Left lung (tissue), 10 donors: ENCODE results near the gene FSTL1. TPM values are rescaled to one million over a fixed set of nuclear protein-coding genes. Genes with fewer than 3 reads are reported as not detected.

Experiments used
- ATAC-seq: fragments of 200-7000 bp; cut with Tn5 transposase; one replicate; pipeline ENCODE4 v1.9.1; 2020; ENCODE audit warnings: moderate library complexity
- DNase-seq, 4 donors: peaks; one replicate each; pipeline ENCODE4 v3.0.0-alpha.2; 2013 to 2020
- H3K27ac ChIP-seq, 2 donors: fragments of 200-600 bp; sonication (generic) in 1 of 2; one replicate each; pipeline versions ENCODE4 v1.5.0 to v1.8.0; 2020 to 2021
- H3K27me3 ChIP-seq, 2 donors: fragments of 200-600 bp; sonication (generic) in 1 of 2; one replicate each; pipeline versions ENCODE4 v1.5.0 to v1.8.0; 2020 to 2021
- H3K36me3 ChIP-seq, 2 donors: fragments of 200-600 bp; sonication (generic) in 1 of 2; one replicate each; pipeline versions ENCODE4 v1.5.0 to v1.8.0; 2020 to 2021
- H3K4me1 ChIP-seq, 2 donors: fragments of 200-600 bp; one replicate each; pipeline ENCODE4 v1.8.0; 2021
- H3K4me3 ChIP-seq, 2 donors: fragments of 200-600 bp; sonication (generic) in 1 of 2; one replicate each; pipeline versions ENCODE4 v1.5.0 to v1.8.0; 2020 to 2021; ENCODE audit warnings: mild to moderate bottlenecking in 1 of 2
- H3K9me3 ChIP-seq, 2 donors: fragments of 200-600 bp; sonication (generic) in 1 of 2; one replicate each; pipeline versions ENCODE4 v1.5.0 to v1.8.0; 2020 to 2021
- CTCF ChIP-seq, 2 donors: fragments of 200-600 bp; sonication (generic) in 1 of 2; IDR thresholded peaks; one replicate each; pipeline versions ENCODE4 v1.5.0 to v1.8.0; 2021; ENCODE audit warnings: antibody characterized with exemption in 2 of 2
- intact Hi-C, 2 donors: fragments of 100-400 bp; cut with DNase I; formaldehyde crosslinking; loops; one replicate each; pipeline versions ENCODE4 v1.11.2 to v1.14.2; 2022
- polyA plus RNA-seq, 6 donors: library from polyadenylated mRNA; unstranded; fragments of 120-200 nt; gene quantifications; one replicate each; pipeline ENCODE4 v1.2.1, GENCODE V29; 2013; ENCODE audit not compliant: insufficient read length in 6 of 6
- total RNA-seq, 2 donors: library from RNA; stranded (reverse); fragmentation: NEBNext Ultra II Directional; extraction: Animal tissue kit (Norgen Biotek cat#: 25700); gene quantifications; one replicate each; pipeline ENCODE4 v1.2.1, GENCODE V29; 2021
- donor health status: DM: no; HTN: yes; CAD: no.
- donor health status: DM: no; HTN: no; CAD: no.

FSTL1 gene
- total and polyA plus RNA-seq, 8 donors: 265 to 564 (median 527) TPM

- H3K27me3 ChIP-seq: no peaks in the 10 kb centered on the region
- no peaks in the 10 kb centered on the region for H3K9me3 ChIP-seq
- H3K4me3 ChIP-seq: no peak overlapping the region
- H3K36me3 ChIP-seq: no peaks in the 10 kb centered on the region
- no peaks in the 10 kb centered on the region for H3K4me1 ChIP-seq
- intact Hi-C loops: no loop called here
- ATAC-seq (no peak), DNase-seq (no peak)
- no peak for TF ChIP-seq CTCF (IDR thresholded peaks at IDR 0.05)
- H3K27ac ChIP-seq: no peak overlapping the region
Observed at GRCh38 chr3:120469882-120470301, 19.1 kb upstream of the FSTL1 start.

GRCh38 chr3:120469440-120469839 lies 18.6 kb upstream of the FSTL1 start:
- no peak for DNase-seq
- intact Hi-C loops: no loop called here
- Histone ChIP-seq H3K36me3 (no peaks in the 10 kb centered on the region), H3K9me3 (no peaks in the 10 kb centered on the region), H3K27me3 (no peaks in the 10 kb centered on the region), H3K4me1 (no peaks in the 10 kb centered on the region), H3K4me3 (no peak overlapping the region), H3K27ac (no peak overlapping the region)
- no peak for TF ChIP-seq CTCF (IDR thresholded peaks at IDR 0.05)
- peak; percentile 59 for ATAC-seq

GRCh38 chr3:120468635-120469295 lies 18.0 kb upstream of the FSTL1 start:
- intact Hi-C loops: no loop called here

GRCh38 chr3:120462409-120462959 lies 11.7 kb upstream of the FSTL1 start:
- DNase-seq: no peak
- Histone ChIP-seq H3K4me1 (no peaks in the 10 kb centered on the region), H3K27me3 (no peaks in the 10 kb centered on the region), H3K27ac (no peak overlapping the region), H3K36me3 (no peaks in the 10 kb centered on the region), H3K9me3 (no peaks in the 10 kb centered on the region), H3K4me3 (no peak overlapping the region)
- intact Hi-C loops: no loop called here
- no peak for ATAC-seq
- no peak for TF ChIP-seq CTCF (IDR thresholded peaks at IDR 0.05)

More at GRCh38 chr3:120468635-120469295, 18.0 kb upstream of the FSTL1 start:
- H3K36me3 ChIP-seq: no peaks in the 10 kb centered on the region
- DNase-seq (no peak), ATAC-seq (no peak)
- H3K4me3 ChIP-seq: no peak overlapping the region
- no peaks in the 10 kb centered on the region for H3K9me3 ChIP-seq
- no peak overlapping the region for H3K27ac ChIP-seq
- H3K4me1 ChIP-seq: no peaks in the 10 kb centered on the region
- no peak for TF ChIP-seq CTCF (IDR thresholded peaks at IDR 0.05)
- no peaks in the 10 kb centered on the region for H3K27me3 ChIP-seq

- no peaks in the 10 kb centered on the region for H3K27me3 ChIP-seq
- DNase-seq (no peak), ATAC-seq (no peak)
- H3K4me1 ChIP-seq: no peaks in the 10 kb centered on the region
- H3K4me3 ChIP-seq: no peak overlapping the region
- intact Hi-C loops: no loop called here
- no peaks in the 10 kb centered on the region for H3K9me3 ChIP-seq
- H3K36me3 ChIP-seq: no peaks in the 10 kb centered on the region
- TF ChIP-seq CTCF (IDR thresholded peaks at IDR 0.05): no peak
- H3K27ac ChIP-seq: no peak overlapping the region
Observed at GRCh38 chr3:120461416-120461815, 10.6 kb upstream of the FSTL1 start.
